ENCODE measurements around the gene ALCAM.

DNA sequence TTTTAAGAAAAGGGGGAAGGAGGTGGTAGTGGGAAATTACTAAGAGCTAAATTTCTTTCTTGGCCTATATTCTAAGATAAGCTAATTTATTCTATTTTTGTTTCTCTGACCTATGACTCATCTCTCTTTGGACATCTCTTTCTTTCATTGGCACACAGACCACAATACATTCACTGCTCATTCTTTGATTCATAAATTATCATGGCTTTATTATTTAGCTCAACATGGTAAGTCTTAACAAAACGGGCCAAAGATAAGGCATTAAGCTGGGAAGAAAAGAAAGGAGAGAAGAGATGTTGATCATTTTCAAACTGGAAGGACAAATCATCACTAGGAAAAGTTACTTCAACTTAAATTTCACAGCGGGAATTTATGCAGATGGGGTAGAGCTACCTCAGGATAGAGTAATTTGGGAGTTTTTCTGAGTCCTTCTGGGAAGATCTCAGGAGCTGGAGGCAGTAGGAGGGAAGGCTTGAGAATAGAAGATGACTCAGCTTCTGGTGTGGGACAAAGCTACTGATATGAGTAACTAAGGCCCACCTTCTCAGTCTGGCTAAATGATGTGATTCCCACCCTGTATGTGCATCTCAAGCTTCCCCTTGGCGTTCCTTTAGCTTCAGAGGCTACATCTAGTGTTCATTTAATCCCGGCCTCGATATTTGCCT, 7.5 kb upstream of the ALCAM start:
- TF ChIP-seq EZH2phosphoT487 (IDR thresholded peaks at IDR 0.05; ENCODE audit: borderline replicate concordance, low read depth) (no peak), EP300 (IDR thresholded peaks at IDR 0.05; ENCODE audit: borderline replicate concordance in 1 of 2, low read depth in 1 of 2, low read length in 1 of 2) (peak; percentile 24 to 69; a peak in 1 of 4 replicates), POLR2AphosphoS5 (IDR thresholded peaks at IDR 0.05; ENCODE audit: low read depth, low read length) (no peak; the same call in 1 of the 2 replicates), TAF1 (IDR thresholded peaks at IDR 0.05; ENCODE audit: borderline replicate concordance, low read depth, low read length) (no peak), JUND (IDR thresholded peaks at IDR 0.05) (peak; percentile 81)
- TF ChIP-seq, protein P1, sequence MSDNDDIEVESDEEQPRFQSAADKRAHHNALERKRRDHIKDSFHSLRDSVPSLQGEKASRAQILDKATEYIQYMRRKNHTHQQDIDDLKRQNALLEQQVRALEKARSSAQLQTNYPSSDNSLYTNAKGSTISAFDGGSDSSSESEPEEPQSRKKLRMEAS (IDR thresholded peaks at IDR 0.05; ENCODE audit: low read depth), result no peak
- TF ChIP-seq, protein P2, sequence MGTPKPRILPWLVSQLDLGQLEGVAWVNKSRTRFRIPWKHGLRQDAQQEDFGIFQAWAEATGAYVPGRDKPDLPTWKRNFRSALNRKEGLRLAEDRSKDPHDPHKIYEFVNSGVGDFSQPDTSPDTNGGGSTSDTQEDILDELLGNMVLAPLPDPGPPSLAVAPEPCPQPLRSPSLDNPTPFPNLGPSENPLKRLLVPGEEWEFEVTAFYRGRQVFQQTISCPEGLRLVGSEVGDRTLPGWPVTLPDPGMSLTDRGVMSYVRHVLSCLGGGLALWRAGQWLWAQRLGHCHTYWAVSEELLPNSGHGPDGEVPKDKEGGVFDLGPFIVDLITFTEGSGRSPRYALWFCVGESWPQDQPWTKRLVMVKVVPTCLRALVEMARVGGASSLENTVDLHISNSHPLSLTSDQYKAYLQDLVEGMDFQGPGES (IDR thresholded peaks at IDR 0.05; ENCODE audit: low read depth, low read length), result no peak

Data from SK-N-SH (cell line).